H9 (cell line): Measurements from ENCODE around the gene KRT39. TPM values are rescaled to one million over a fixed set of nuclear protein-coding genes. Genes with fewer than 3 reads are reported as not detected.
A peak's percentile ranks its signal among the peaks of the same experiment; 100 is the strongest.

Experiments used
- DNase-seq: peaks from one replicate; pipeline ENCODE4 v3.0.0-alpha.2; 2017
- H2AFZ ChIP-seq: one replicate; pipeline ENCODE4 v1.6.1; 2013; ENCODE audit warnings: mild to moderate bottlenecking, low read length, control low read depth, moderate library complexity
- H2AK5ac ChIP-seq: 2 replicates; pipeline ENCODE4 v1.6.1; 2013; ENCODE audit warnings: low read length, control low read depth, mixed read lengths; ENCODE audit not compliant: insufficient read length
- H2BK120ac ChIP-seq: one replicate; pipeline ENCODE4 v1.6.1; 2013; ENCODE audit warnings: low read depth, mild to moderate bottlenecking, low read length, control low read depth, inconsistent platforms; ENCODE audit not compliant: poor library complexity, severe bottlenecking
- H2BK12ac ChIP-seq: 2 replicates; pipeline ENCODE4 v1.6.1; 2013; ENCODE audit warnings: low read length, control low read depth, mixed read lengths, low read depth; ENCODE audit not compliant: insufficient read length
- H2BK15ac ChIP-seq: 2 replicates; pipeline ENCODE4 v1.6.1; 2013; ENCODE audit warnings: low read depth, low read length, control low read depth
- H2BK20ac ChIP-seq: one replicate; pipeline ENCODE4 v1.6.1; 2013; ENCODE audit warnings: low read depth, mild to moderate bottlenecking, low read length, control low read depth, inconsistent platforms; ENCODE audit not compliant: poor library complexity, severe bottlenecking
- H2BK5ac ChIP-seq: 2 replicates; pipeline ENCODE4 v1.6.1; 2013; ENCODE audit warnings: low read length, control low read depth, mixed read lengths; ENCODE audit not compliant: insufficient read length
- H3K14ac ChIP-seq: 2 replicates; pipeline ENCODE4 v1.6.1; 2013; ENCODE audit warnings: low read length, control low read depth; ENCODE audit not compliant: insufficient read depth
- H3K18ac ChIP-seq: 2 replicates; pipeline ENCODE4 v1.6.1; 2013; ENCODE audit warnings: low read depth, mild to moderate bottlenecking, mixed read lengths, low read length, control low read depth; ENCODE audit not compliant: insufficient read length
- H3K23ac ChIP-seq: 2 replicates; pipeline ENCODE4 v1.6.1; 2013; ENCODE audit warnings: low read length, control low read depth, mixed read lengths, low read depth; ENCODE audit not compliant: insufficient read length
- H3K23me2 ChIP-seq: 2 replicates; pipeline ENCODE4 v1.6.1; 2013; ENCODE audit warnings: low read depth, mild to moderate bottlenecking, mixed read lengths, low read length, control low read depth; ENCODE audit not compliant: insufficient read length, poor library complexity, severe bottlenecking
- H3K27ac ChIP-seq: 2 replicates; pipeline ENCODE4 v1.5.1; 2013; ENCODE audit warnings: low read length, control low read depth, mixed read lengths, low read depth; ENCODE audit not compliant: insufficient read length
- H3K27me3 ChIP-seq: 2 replicates; pipeline ENCODE4 v1.6.1; 2013; ENCODE audit warnings: low read length, control low read depth, inconsistent platforms; ENCODE audit not compliant: insufficient read depth
- H3K4ac ChIP-seq: 2 replicates; pipeline ENCODE4 v1.6.1; 2013; ENCODE audit warnings: low read depth, mild to moderate bottlenecking, control low read depth, inconsistent platforms, low read length, moderate library complexity
- H3K4me1 ChIP-seq: 2 replicates; pipeline ENCODE4 v1.6.1; 2013; ENCODE audit warnings: low read length, control low read depth, inconsistent platforms; ENCODE audit not compliant: insufficient read depth
- H3K4me2 ChIP-seq: 2 replicates; pipeline ENCODE4 v1.6.1; 2013; ENCODE audit warnings: low read length, control low read depth, mixed read lengths; ENCODE audit not compliant: insufficient read length, insufficient read depth
- H3K56ac ChIP-seq: 2 replicates; pipeline ENCODE4 v1.6.1; 2013; ENCODE audit warnings: low read depth, mild to moderate bottlenecking, mixed read lengths, low read length, control low read depth; ENCODE audit not compliant: insufficient read length
- H3K79me1 ChIP-seq: 2 replicates; pipeline ENCODE4 v1.6.1; 2013; ENCODE audit warnings: low read depth, mild to moderate bottlenecking, moderate library complexity, low read length, control low read depth, inconsistent platforms; ENCODE audit not compliant: insufficient read depth, poor library complexity, severe bottlenecking
- H3K79me2 ChIP-seq: 2 replicates; pipeline ENCODE4 v1.6.1; 2013; ENCODE audit warnings: low read length, control low read depth, inconsistent platforms; ENCODE audit not compliant: insufficient read depth
- H3K9ac ChIP-seq: 2 replicates; pipeline ENCODE4 v1.6.1; 2013; ENCODE audit warnings: low read length, control low read depth, mixed read lengths; ENCODE audit not compliant: insufficient read length; ENCODE audit errors: extremely low read depth
- H3K9me3 ChIP-seq: one replicate; pipeline ENCODE4 v1.6.1; 2013; ENCODE audit warnings: low read depth, low read length, inconsistent platforms; ENCODE audit not compliant: control insufficient read depth
- H3T11ph ChIP-seq: one replicate; pipeline ENCODE4 v1.6.1; 2013; ENCODE audit warnings: mild to moderate bottlenecking, low read length, control low read depth, inconsistent platforms
- H4K20me1 ChIP-seq: one replicate; pipeline ENCODE4 v1.6.1; 2013; ENCODE audit not compliant: control insufficient read depth, insufficient read length, insufficient read depth
- H4K5ac ChIP-seq: 2 replicates; pipeline ENCODE4 v1.6.1; 2013; ENCODE audit warnings: low read depth, mild to moderate bottlenecking, mixed read lengths, low read length, control low read depth; ENCODE audit not compliant: insufficient read length
- H4K8ac ChIP-seq: replicated peaks from 2 replicates; pipeline ENCODE4 v1.6.1; 2013; ENCODE audit warnings: low read length, control low read depth, mixed read lengths, low read depth; ENCODE audit not compliant: insufficient read length
- H4K91ac ChIP-seq: 2 replicates; pipeline ENCODE4 v1.6.1; 2013; ENCODE audit warnings: low read depth, mild to moderate bottlenecking, moderate library complexity, mixed read lengths, low read length, control low read depth; ENCODE audit not compliant: insufficient read length
- H3K27ac Mint-ChIP-seq, 3 experiments: 2 replicates in 2 of 3; 3 replicates in 1 of 3; pipeline ENCODE4 v1.8.0; 2020 to 2021; ENCODE audit warnings: mixed read lengths in 3 of 3, mild to moderate bottlenecking in 1 of 3, moderate library complexity in 1 of 3
- H3K27me3 Mint-ChIP-seq: 2 replicates; pipeline ENCODE4 v1.8.0; 2021; ENCODE audit warnings: low read depth, mild to moderate bottlenecking, moderate library complexity, mixed read lengths
- H3K36me3 Mint-ChIP-seq, 3 experiments: 2 replicates in 2 of 3; 3 replicates in 1 of 3; pipeline ENCODE4 v1.8.0; 2020 to 2021; ENCODE audit warnings: low read depth in 3 of 3, mixed read lengths in 3 of 3; ENCODE audit not compliant: insufficient read depth in 1 of 3
- H3K4me1 Mint-ChIP-seq, 2 experiments: 2 replicates each; pipeline ENCODE4 v1.8.0; 2020; ENCODE audit warnings: mixed read lengths in 2 of 2
- H3K4me3 Mint-ChIP-seq, 2 experiments: 2 replicates in 1 of 2; 3 replicates in 1 of 2; pipeline ENCODE4 v1.8.0; 2020 to 2021; ENCODE audit warnings: mild to moderate bottlenecking in 2 of 2, mixed read lengths in 2 of 2, moderate library complexity in 1 of 2
- H3K9me3 Mint-ChIP-seq, 2 experiments: 2 replicates in 1 of 2; 3 replicates in 1 of 2; pipeline ENCODE4 v1.8.0; 2020; ENCODE audit warnings: mild to moderate bottlenecking in 2 of 2, mixed read lengths in 2 of 2, moderate library complexity in 1 of 2
- whole genome bisulfite sequencing: extraction: QIAGEN DNeasy Blood & Tissue Kit; methylation state at CpG from one replicate; pipeline ENCODE4 v1.1.7; 2013; ENCODE audit warnings: missing lambda C conversion rate, low lambda C conversion rate, mixed read lengths; ENCODE audit not compliant: insufficient read length; ENCODE audit errors: extremely low coverage; 5-methylcytosine and 5-hydroxymethylcytosine counted together
- total RNA-seq: library from RNA; stranded (reverse); gene quantifications from 2 replicates; pipeline ENCODE4 v1.2.1, GENCODE V29; 2021
- TF ChIP-seq, protein P1 (sequence below): fragments of 200-600 bp; sonication (generic); conservative IDR thresholded peaks from 3 replicates; pipeline ENCODE4 v1.8.0; 2021; ENCODE audit warnings: antibody characterized with exemption, mild to moderate bottlenecking

The KRT39 gene
- total RNA-seq, 1 experiment from 2014 or later: not detected

DNA sequence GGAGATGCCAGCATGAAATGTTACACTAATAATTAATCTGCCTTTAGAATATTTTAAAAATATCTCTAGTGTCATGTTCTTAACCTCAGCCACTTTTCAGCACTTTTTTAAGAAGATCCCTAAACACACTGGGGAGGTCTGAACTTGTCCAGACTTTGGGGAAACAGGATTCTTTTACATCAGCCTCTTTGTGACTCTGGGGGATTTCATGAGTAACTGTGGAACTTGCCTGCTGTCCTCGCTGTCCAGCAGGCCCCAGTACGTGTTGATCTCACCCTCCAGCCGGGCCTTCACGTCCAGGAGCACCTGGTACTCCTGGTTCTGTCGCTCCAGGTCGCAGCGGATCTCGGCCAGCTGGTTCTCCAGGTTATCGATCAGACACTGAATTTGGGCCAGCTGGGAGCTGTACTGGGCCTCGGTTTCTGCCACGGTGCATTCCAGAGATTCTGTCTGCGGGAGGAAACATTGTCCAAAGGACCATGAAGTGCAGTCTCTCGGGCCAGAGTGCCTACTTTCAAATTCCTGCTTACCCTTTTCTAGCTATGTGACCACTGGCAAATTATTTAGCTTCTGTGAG, 11.9 kb upstream of the KRT39 start:
- no CpG with 5 or more reads among the region's 13 CpGs for WGBS
- Mint-ChIP-seq H3K4me1 (peaks cover 11 to 14% of the 10 kb centered on the region in 2 experiments), H3K9me3 (no peaks in the 10 kb centered on the region), H3K36me3 (no peaks in the 10 kb centered on the region), H3K4me3 (no peak overlapping the region), H3K27me3 (no peaks in the 10 kb centered on the region; the same call in 1 of the 2 replicates), H3K27ac (peak overlapping the region in 2 of 3 experiments; percentile 47 to 92; a peak in 2 of 7 replicates)
- Histone ChIP-seq H2AFZ (no peak overlapping the region), H3K27me3 (no peaks in the 10 kb centered on the region), H3K79me2 (no peaks in the 10 kb centered on the region), H2BK120ac (no peak overlapping the region), H4K20me1 (no peaks in the 10 kb centered on the region), H2BK5ac (no peak overlapping the region), H4K91ac (no peak overlapping the region), H3K4me2 (no peak overlapping the region), H2AK5ac (no peak overlapping the region), H3K27ac (no peak overlapping the region), H3T11ph (no peak overlapping the region), H3K23ac (no peak overlapping the region), H2BK15ac (no peak overlapping the region), H2BK20ac (no peak overlapping the region), H3K23me2 (no peaks in the 10 kb centered on the region), H4K8ac (no peak overlapping the region), H3K4ac (no peak overlapping the region), H3K9ac (no peak overlapping the region), H2BK12ac (no peak overlapping the region), H4K5ac (no peak overlapping the region), H3K18ac (no peak overlapping the region), H3K79me1 (no peaks in the 10 kb centered on the region), H3K56ac (no peak overlapping the region), H3K9me3 (no peaks in the 10 kb centered on the region), H3K14ac (no peak overlapping the region; the same call in 1 of the 2 replicates), H3K4me1 (no peaks in the 10 kb centered on the region; the same call in 1 of the 2 replicates)
- no peak for DNase-seq
- TF ChIP-seq, protein P1, sequence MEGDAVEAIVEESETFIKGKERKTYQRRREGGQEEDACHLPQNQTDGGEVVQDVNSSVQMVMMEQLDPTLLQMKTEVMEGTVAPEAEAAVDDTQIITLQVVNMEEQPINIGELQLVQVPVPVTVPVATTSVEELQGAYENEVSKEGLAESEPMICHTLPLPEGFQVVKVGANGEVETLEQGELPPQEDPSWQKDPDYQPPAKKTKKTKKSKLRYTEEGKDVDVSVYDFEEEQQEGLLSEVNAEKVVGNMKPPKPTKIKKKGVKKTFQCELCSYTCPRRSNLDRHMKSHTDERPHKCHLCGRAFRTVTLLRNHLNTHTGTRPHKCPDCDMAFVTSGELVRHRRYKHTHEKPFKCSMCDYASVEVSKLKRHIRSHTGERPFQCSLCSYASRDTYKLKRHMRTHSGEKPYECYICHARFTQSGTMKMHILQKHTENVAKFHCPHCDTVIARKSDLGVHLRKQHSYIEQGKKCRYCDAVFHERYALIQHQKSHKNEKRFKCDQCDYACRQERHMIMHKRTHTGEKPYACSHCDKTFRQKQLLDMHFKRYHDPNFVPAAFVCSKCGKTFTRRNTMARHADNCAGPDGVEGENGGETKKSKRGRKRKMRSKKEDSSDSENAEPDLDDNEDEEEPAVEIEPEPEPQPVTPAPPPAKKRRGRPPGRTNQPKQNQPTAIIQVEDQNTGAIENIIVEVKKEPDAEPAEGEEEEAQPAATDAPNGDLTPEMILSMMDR: no peak
